Measurements from ENCODE around the gene GDF15.

The GDF15 gene

DNA sequence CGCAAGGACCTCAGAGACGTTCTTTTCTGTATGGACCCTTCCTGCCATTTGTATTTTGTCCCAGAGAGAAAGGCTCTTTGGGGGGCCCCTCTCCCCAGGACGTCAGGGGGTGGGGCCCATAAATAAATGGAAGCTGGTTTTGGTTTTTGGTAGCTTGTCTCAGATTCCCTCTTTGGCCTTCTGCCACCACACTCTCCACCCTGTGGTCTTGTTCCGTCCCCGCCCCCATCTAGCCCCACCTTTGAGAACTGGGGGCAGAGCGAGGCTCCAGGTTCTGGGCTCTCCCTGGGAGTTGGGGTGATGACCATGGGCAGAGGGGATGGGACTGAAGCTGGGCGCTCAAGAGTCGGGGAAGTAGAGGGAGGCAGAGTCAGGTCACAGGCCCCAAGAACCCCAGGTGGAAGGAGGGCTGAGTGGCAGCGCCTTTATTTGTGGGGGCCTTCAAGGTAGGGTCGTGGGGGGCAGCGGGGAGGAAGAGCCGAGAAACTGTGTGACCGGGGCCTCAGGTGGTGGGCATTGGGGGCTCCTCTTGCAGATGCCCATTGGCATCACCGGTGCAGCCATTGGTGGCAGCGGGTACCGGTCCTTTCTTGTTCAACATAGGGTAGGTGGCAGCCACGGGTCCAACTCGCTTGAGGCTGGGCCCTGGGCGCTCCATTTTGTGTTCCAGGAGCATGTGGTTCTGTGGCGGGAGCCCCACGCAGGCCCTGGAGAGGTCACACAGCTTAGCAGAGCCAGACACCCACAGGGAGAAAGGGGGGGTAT is 48.6 kb downstream of the GDF15 start:
- DNase-seq (ENCODE audit: extremely low spot score): no peak
- ChIA-PET POLR2A (interaction anchor here (1.2 to 2.0 kb wide), 2 partner anchors 14 to 16 kb away, joined by 5 to 7 read pairs; partner anchors contain the start of gene SSBP4), CTCF (interaction anchor here (0.7 kb wide), 1 partner anchor 27 kb away, joined by 3 read pairs; no protein-coding TSS in a partner anchor)
- no peak for TF ChIP-seq LEF1 (IDR thresholded peaks at IDR 0.05; ENCODE audit: borderline replicate concordance)
- no peak for TF ChIP-seq FOXA1 (IDR thresholded peaks at IDR 0.05)
- no peak for TF ChIP-seq SUZ12 (IDR thresholded peaks at IDR 0.05)
- no peak for TF ChIP-seq ZNF384 (IDR thresholded peaks at IDR 0.05)
- no peak for TF ChIP-seq CTBP1 (IDR thresholded peaks at IDR 0.05; ENCODE audit: borderline replicate concordance)

DNA sequence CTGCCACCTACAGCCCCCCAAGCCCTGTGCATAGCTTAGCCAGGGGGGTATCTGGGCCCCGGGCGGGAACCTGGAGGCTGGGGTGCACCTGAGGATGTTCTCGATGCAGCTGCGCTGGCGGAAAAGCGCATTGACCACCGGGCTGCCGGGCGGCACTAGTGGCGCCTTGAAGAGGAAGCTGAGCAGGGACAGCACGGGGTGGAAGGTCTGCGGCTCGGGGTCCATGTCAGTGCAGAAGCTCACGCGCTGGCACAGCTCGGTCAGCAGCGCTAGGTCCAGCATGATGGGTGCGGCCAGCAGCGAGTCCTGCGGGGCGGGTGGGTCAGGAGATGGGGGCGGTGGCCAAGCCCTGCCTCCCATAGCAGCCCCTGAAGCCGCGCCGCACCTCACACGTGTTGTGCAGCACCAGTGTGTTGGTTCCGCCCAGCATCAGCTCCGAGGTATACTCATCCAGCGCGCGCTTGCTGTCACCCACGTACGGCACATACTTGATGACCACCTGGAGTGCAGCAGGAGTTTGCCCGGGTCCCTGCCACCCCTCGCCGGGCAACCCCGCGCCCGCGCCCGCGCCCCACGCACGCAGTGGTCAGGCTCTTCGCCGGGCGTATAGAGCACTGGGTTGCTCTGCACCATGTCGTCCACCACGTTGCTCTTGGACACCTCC is 49.4 kb downstream of the GDF15 start:
- POLR2A ChIA-PET: interaction anchor here (2.0 kb wide), 1 partner anchor 16 kb away, joined by 7 read pairs; the partner anchor contains the start of gene SSBP4
- DNase-seq (ENCODE audit: extremely low spot score): no peak
- CTCF ChIA-PET: interaction anchor here (0.7 kb wide), 1 partner anchor 26 kb away, joined by 3 read pairs; no protein-coding TSS in a partner anchor
- TF ChIP-seq NFRKB (IDR thresholded peaks at IDR 0.05) (no peak), HDGF (IDR thresholded peaks at IDR 0.05; ENCODE audit: borderline replicate concordance) (no peak), L3MBTL2 (conservative IDR thresholded peaks at IDR 0.05) (no peak), FOXA1 (IDR thresholded peaks at IDR 0.05) (no peak), TARDBP (IDR thresholded peaks at IDR 0.05) (no peak), FOXM1 (IDR thresholded peaks at IDR 0.05; ENCODE audit: borderline replicate concordance) (no peak), ZNF384 (IDR thresholded peaks at IDR 0.05) (no peak), SP1 (IDR thresholded peaks at IDR 0.05) (no peak)

DNA sequence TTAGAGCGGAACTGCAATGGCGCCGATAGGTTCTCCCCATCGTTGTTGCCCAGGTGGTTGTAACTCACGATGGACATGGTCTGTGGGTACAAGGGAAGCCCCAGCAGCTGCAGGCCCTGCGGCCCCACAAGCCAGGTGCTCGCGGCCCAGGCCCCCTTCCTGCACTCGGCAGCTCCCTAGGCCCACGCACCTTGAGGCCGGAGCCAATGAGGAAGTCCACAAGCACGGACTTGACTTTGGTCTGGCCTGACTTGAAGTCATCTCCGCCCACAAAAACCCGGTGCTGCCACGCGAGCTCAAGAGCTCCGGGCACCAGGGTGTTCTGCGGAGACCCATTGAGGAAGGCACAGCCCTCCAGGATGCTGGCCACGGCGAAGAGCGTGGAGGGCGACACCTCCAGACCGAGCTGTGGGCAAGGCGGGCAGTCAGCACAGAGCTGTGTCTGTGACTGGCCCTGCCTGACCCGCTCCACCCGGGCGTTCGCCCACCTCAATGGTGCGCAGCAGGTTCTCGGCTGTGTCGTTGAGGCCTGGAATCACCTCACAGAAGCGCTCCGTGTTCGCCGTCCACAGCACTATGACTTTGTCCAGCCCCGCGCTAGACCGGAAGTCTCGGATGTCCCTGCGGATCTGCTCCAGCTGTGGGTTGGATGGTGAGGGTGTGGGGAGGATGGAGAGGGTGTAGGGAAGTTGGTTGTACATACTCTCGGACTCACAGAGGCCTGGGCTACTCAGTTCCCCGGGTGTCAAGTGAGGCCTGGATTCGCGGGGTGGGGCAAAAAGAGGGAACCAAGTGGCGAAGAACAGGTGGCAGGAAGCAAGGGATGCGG is 50.1 kb downstream of the GDF15 start:
- TF ChIP-seq NFRKB (IDR thresholded peaks at IDR 0.05) (no peak), TARDBP (IDR thresholded peaks at IDR 0.05) (no peak), BHLHE40 (IDR thresholded peaks at IDR 0.05; ENCODE audit: borderline replicate concordance) (no peak), ARNT (IDR thresholded peaks at IDR 0.05) (no peak), CTBP1 (IDR thresholded peaks at IDR 0.05; ENCODE audit: borderline replicate concordance) (no peak), FOXK2 (IDR thresholded peaks at IDR 0.05) (no peak), SP1 (IDR thresholded peaks at IDR 0.05) (no peak), ELF4 (IDR thresholded peaks at IDR 0.05) (no peak), HDGF (IDR thresholded peaks at IDR 0.05; ENCODE audit: borderline replicate concordance) (no peak), L3MBTL2 (conservative IDR thresholded peaks at IDR 0.05) (no peak), ZNF384 (IDR thresholded peaks at IDR 0.05) (no peak)
- TF ChIP-seq, protein P1, sequence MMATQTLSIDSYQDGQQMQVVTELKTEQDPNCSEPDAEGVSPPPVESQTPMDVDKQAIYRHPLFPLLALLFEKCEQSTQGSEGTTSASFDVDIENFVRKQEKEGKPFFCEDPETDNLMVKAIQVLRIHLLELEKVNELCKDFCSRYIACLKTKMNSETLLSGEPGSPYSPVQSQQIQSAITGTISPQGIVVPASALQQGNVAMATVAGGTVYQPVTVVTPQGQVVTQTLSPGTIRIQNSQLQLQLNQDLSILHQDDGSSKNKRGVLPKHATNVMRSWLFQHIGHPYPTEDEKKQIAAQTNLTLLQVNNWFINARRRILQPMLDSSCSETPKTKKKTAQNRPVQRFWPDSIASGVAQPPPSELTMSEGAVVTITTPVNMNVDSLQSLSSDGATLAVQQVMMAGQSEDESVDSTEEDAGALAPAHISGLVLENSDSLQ (IDR thresholded peaks at IDR 0.05): no peak
- CTCF ChIA-PET: no interaction called here
- DNase-seq (ENCODE audit: extremely low spot score): no peak
- POLR2A ChIA-PET: interaction anchor here (1.5 to 2.0 kb wide), 2 partner anchors 14 to 17 kb away, joined by 4 to 7 read pairs; partner anchors contain the start of gene SSBP4

DNA sequence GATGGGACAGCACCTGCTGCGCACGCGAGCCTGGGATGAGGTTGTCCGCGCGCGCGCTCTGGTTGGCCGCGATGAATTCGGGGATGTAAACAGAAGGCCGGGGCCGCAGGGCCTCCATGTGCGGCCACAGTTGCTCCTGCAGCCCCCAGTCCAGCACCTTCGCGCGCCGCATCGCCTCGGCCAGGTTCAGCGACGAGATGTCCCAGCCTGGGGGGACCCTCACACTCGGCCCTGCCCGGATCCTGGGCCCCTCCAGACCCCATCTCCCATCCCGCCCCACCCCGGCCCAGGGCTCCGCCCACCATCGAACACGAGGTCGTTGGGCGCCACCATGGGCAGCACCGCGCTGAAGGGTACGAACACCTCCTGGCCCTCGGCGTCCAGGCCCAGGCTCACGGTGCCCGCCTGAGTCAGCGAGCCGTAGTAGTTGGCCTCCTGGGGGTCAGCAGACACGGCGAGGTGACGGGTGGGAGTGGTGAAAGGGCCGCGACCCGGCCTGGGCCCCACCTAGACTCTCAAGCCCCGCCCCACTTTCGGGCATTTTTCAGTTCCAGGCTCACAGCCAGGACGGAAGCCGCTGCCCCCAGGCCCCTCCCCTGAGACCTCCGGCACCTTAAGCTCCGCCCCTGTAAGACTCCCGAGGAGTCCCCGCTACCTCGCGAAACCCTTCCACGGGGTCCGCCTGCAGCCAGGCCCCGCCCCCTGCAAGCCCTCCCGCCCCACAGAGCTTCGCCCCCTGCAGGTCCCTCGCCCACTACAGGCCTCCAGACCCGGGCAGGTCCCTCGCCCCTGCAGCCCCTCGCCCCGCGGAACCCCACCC is 50.9 kb downstream of the GDF15 start:
- ChIA-PET POLR2A (interaction anchor here (0.6 to 1.5 kb wide), 2 partner anchors 14 to 16 kb away, joined by 3 to 4 read pairs; no protein-coding TSS in a partner anchor), CTCF (interaction anchor here (0.6 kb wide), 1 partner anchor 157 kb away, joined by 3 read pairs; no protein-coding TSS in a partner anchor)
- TF ChIP-seq L3MBTL2 (conservative IDR thresholded peaks at IDR 0.05): no peak
- TF ChIP-seq HDGF (IDR thresholded peaks at IDR 0.05; ENCODE audit: borderline replicate concordance): no peak
- no peak for TF ChIP-seq BHLHE40 (IDR thresholded peaks at IDR 0.05; ENCODE audit: borderline replicate concordance)
- TF ChIP-seq ARNT (IDR thresholded peaks at IDR 0.05): no peak
- no peak for TF ChIP-seq ZNF384 (IDR thresholded peaks at IDR 0.05)
- TF ChIP-seq FOXA1 (IDR thresholded peaks at IDR 0.05): no peak
- no peak for TF ChIP-seq NFRKB (IDR thresholded peaks at IDR 0.05)
- no peak for TF ChIP-seq SP1 (IDR thresholded peaks at IDR 0.05)
- no peak for TF ChIP-seq TARDBP (IDR thresholded peaks at IDR 0.05)
- no peak for TF ChIP-seq CTBP1 (IDR thresholded peaks at IDR 0.05; ENCODE audit: borderline replicate concordance)
- no peak for TF ChIP-seq LEF1 (IDR thresholded peaks at IDR 0.05; ENCODE audit: borderline replicate concordance)
- TF ChIP-seq FOXM1 (IDR thresholded peaks at IDR 0.05; ENCODE audit: borderline replicate concordance): no peak
- TF ChIP-seq ELF4 (IDR thresholded peaks at IDR 0.05): no peak
- TF ChIP-seq SUZ12 (IDR thresholded peaks at IDR 0.05): no peak
- TF ChIP-seq FOXK2 (IDR thresholded peaks at IDR 0.05): no peak
- TF ChIP-seq, protein P1 (IDR thresholded peaks at IDR 0.05): no peak
- DNase-seq (ENCODE audit: extremely low spot score): peak; percentile 85

DNA sequence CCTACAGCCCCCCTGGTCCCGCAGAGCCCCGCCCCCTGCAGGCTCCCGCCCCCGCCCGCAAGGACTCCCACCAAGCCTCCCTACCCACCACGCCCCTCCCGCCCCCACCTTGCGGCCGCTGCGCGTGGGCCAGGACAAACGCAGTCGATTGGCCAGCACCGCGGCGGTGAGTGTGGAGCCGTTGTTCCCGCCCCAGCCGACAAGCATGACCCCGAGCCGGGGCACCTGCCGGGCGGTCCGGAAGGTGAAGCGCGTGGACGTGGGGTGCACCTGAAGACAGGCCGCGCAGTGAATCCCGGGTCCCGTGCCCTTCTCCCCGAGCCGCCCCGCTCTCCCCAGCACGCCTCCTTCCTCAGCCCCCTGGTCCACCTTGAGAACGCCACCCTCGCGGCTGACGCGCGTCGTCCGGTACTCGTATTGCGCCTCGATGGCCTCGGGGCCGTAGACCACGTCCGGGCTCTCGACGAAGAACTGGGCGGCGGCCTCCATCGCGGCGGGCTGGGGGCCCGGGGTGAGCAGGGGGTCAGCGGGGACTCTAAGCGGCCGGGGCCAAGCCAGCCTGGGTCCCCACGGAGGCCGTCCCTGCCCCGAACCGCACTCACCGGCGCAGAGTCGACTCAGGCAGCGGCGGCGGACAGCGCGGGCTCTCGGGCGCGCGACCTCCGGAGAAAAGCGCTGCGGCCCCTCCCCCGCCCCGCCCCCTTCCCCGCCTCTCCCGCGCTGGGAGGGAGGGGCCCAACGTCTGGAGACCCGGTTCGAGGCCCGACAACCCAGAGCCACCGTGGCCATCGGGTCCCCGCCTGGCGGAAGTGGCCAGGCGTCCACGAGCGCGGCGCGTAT is 51.8 kb downstream of the GDF15 start, which contains the start of gene ISYNA1:
Gene ISYNA1, minus strand, starts transcription at position 643 of the 840 bp plus-strand sequence. Its CDS starts 154 bp downstream, at position 489.
- ChIA-PET POLR2A (no interaction called here), CTCF (no interaction called here)
- DNase-seq (ENCODE audit: extremely low spot score): peak; percentile 69
- peak; percentile 43; the same call in 1 of the 2 replicates for TF ChIP-seq TARDBP (IDR thresholded peaks at IDR 0.05)
- TF ChIP-seq SUZ12 (IDR thresholded peaks at IDR 0.05): no peak
- TF ChIP-seq L3MBTL2 (conservative IDR thresholded peaks at IDR 0.05): peak; percentile 75
